ENCODE measurements around the gene SEMA4A.
A peak's percentile ranks its signal among the peaks of the same experiment; 100 is the strongest.
"Not testable (repeated sequence)": the region's sequence is repeated elsewhere in the genome, so short reads cannot be mapped to it uniquely, and the experiment has no call there.

The SEMA4A gene

GRCh38 chr1:156119503-156120209 lies 33.7 kb upstream of the SEMA4A start:
- no peak for DNase-seq

DNA sequence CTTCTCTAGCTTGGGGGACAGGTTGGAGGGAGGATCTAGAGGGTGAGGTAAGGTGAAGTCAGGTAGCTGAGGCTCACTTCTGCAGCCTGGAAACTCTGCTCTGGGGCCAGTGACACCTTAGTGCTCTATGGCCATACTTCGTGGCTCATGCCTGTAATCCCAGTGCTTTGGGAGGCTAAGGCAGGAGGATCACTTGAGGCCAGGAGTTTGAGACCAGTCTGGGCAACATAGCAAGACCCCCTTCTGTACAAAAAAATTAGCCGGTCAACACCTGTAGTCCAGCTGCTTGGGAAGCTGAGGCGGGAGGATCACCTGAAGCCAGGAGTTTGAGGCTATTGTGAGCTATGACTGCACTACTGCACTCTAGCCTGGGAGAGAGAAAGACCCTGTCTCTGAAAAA lies 33.1 kb upstream of the SEMA4A start:
- no peak for DNase-seq

DNA sequence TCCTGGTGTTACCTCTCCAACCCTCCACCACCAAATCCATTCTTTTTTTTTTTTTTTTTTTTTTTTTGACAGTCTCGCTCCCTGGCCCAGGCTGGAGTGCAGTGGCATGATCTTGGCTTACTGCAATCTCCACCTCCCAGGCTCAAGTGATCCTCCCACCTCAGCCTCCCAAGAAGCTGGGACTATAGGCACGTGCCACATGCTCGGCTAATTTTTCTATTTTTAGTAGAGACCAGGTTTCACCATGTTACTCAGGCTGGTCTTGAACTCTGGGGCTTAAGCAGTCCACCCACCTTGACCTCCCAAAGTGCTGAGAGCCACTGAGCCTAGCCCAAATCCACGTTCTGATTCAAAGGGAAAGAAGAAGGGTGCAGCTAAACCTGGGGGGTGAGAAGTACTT lies 32.4 kb upstream of the SEMA4A start:
- DNase-seq = not testable (repeated sequence)

DNA sequence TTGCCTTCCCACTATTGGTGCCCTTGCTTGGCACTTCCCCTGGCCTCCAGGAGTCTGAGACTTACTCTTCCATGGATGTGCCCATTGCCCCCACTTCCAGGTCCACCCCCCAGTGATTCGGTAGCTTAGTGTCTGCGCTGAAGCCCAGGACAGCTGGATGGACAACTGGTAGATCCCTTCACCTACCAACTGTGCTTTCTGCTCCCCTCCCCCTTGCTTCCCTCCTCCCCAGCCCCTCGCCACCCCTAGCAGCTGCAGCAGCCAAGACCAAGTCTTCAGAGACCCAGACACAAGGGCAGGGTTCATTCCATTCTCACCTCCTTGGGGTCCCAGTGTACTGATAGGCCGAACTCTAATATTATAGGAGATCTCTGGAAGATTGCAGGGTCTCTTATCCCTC lies 31.9 kb upstream of the SEMA4A start:
- DNase-seq = no peak

DNA sequence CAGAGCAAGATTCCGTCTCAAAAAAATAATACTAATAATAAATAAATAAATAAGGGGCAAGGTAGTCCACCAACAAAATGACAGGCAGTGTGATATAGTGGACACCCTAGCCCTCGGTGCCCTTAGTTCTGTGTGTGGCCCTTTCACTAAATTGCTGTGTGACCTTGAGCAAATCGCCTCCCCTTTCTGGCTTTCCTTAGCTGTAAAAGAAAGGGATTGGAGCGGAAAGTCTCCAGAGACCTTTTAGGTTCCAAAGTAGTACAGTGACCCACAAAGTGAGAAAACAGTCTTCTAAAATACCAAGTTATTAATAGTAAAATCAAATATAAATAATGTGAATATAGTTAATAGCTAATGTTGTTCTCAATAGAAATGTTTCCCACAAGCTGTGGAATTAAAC lies 31.3 kb upstream of the SEMA4A start:
- no peak for DNase-seq

GRCh38 chr1:156122519-156123355 lies 30.6 kb upstream of the SEMA4A start:
- peak; percentile 54 for DNase-seq

DNA sequence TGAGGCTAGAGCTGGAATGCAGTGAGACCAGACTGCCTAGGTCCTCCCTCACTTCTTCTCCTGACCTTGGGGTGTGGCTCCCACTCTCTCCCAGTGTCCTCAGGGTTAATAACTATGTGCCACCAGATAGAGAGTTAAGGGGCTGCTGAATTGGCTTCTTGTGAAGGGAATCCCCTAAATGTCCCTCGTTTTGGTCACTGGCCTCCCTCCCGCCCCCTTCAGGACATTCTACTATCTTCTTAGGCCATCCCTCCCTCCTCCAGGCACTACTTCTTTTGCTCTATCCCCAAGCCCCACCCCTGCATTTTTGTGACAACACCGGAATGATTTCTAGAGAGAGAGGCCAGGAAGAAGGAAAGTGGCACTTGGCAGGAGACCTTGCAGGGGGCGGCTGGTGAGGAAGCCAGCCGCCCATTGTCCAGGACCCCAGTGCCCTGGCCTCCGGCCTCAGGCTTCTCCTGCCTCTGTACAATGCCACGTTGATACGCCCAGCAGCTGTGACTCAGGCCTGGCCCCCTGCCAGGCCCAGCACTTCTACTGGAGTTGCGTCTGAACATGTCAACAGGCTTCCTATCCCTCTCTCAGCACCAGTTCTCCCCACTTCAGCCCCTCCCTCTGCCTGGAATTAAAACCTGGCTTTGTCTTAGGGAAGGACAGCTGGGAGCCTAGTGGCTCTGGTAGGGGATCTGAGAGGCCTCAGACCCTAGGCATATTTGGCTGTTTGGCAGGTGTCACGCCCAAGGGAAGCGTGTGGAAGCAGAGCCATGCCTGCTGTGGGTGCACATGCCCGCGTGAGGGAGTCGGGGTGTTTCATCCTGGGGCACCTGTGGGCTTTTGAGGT lies 29.8 kb upstream of the SEMA4A start:
- peak; percentile 94 for DNase-seq

DNA sequence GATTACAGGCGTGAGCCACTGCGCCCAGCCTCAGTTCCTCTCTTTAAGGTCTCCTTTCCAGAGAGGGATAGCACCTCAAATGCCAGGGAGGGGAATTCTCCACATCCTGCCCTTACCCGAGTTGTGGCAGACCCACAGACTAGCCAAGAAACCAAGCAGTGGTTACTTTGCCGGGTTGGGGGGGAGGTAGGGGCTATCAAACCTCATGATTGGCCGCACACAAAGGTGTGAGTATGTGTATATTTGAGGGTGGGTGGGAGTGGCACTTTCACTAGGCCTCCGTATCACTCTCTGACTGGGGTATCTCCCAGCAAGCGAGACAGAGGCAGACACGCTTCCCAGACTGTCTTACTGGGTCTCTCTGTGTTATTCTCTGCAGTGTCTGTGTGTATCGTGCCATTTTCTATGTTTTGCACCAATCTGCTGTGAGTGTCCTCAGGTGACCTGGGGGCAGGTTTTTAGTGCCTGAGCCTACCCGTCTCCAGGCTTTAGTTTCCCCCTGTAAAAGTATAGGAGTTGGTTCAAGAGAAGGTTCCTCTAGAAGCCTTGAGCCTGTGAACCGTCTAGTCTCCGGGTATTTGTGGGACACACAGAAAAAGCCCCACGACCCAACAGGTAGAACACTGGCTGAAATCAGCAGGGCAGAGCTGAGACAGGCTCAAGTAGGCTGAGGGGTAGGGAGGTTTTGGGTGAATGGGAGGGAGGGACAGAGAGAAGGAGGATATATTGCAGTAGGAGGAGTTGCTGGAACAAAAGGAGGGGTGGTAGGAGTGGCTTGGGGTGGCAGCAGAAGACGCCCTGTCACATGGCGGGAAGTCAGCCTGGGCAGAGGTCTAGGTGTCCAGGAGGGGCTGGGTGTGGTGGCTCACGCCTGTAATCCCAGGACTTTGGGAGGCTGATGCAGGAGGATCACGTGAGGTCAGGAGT lies 28.6 kb upstream of the SEMA4A start:
- DNase-seq = no peak

DNA sequence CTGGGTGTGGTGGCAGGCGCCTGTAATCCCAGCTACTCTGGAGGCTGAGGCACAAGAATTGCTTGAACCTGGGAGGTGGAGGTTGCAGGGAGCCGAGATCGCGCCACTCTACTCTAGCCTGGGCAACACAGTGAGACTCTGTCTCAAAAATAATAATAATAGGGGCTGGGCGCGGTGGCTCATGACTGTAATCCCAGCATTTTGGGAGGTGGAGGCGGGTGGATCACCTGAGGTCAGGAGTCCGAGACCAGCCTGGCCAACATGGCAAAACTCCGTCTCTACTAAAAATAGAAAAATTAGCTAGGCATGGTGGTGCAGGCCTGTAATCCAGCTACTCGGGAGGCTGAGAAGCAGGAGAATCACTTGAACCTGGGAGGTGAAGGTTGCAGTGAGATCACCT lies 27.8 kb upstream of the SEMA4A start:
- DNase-seq = not testable (repeated sequence)

- DNase-seq = no peak
Measured at GRCh38 chr1:156126043-156126629, 27.2 kb upstream of the SEMA4A start.

GRCh38 chr1:156126630-156127534 lies 26.5 kb upstream of the SEMA4A start:
- DNase-seq = no peak

- DNase-seq = no peak
Measured at GRCh38 chr1:156128308-156128653, 25.1 kb upstream of the SEMA4A start.

DNA sequence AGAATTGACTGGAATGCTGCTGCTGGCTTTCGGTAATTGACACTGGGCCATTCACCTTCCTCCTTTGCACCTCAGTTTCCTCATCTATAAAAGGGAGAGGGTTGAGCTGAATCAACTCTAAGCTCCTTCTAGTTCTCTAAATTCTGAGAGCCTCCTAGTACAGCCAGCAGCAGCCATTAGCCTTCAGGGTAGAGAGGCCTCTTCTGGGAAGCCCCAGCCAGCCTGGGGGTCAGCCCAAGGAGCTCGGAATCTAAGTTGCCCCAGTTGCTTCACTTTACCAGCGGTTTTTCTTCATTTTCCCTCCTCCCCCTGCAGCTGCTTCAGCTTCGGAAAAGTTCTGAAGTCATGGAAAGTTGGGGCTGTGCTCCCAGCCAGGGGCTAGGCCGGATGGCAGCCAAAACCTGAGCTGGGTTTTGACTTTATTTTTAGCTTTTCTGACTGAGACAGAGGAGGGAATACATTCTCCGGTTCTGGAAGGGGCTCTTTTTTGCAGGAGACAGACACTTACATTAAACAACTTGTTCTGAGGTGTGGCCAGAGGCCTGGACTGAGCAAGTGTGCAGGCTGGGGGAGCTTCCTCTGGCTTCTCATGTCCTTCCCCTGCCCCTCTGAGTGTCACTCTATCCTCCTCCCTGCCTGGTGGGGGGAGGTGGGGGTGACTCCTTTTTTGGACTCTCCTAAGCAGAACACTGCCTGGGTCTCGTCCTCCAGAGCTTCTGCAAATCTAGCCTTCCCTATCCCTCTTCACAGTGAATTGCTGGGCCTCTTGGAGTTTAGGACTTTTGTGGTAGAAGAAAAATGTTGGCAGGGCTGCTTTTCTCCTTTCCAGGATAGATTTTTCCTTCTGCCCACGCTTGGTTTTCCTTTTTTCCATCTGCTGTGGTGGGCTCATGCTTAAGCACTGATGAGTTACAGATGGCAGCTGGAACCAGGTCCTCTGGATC lies 24.5 kb upstream of the SEMA4A start:
- DNase-seq = no peak

- peak; percentile 53 for DNase-seq
Measured at GRCh38 chr1:156129687-156130577, 23.5 kb upstream of the SEMA4A start.

DNA sequence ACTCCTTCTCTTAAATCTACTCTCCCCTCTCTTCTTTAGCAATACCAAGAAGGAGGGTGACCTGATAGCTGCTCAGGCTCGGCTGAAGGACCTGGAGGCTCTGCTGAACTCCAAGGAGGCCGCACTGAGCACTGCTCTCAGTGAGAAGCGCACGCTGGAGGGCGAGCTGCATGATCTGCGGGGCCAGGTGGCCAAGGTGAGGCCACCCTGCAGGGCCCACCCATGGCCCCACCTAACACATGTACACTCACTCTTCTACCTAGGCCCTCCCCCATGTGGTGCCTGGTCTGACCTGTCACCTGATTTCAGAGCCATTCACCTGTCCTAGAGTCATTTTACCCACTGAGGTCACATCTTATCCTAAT lies 22.8 kb upstream of the SEMA4A start:
- DNase-seq = no peak

- no peak for DNase-seq
Measured at GRCh38 chr1:156134716-156135435, 18.5 kb upstream of the SEMA4A start.

DNA sequence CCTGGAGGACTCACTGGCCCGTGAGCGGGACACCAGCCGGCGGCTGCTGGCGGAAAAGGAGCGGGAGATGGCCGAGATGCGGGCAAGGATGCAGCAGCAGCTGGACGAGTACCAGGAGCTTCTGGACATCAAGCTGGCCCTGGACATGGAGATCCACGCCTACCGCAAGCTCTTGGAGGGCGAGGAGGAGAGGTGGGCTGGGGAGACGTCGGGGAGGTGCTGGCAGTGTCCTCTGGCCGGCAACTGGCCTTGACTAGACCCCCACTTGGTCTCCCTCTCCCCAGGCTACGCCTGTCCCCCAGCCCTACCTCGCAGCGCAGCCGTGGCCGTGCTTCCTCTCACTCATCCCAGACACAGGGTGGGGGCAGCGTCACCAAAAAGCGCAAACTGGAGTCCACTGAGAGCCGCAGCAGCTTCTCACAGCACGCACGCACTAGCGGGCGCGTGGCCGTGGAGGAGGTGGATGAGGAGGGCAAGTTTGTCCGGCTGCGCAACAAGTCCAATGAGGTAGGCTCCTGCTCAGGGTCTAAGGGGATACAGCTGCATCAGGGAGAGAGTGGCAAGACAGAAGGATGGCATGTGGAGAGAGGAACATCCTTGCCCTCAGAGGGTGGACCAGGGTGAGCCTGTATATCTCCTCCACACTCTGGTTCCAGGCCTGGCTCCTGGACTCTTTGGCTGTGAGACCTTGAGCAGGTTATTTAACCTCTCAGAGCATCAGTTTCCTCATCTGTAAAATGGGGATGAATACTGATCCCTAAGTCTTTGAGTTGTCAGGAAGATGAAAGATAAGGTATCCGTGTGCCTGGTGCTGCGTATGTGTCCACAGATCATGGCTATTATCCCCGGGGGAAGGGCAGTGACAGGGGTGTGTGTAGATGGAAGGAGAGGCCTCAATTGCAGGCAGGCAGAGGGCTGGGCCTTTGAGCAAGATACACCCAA lies 17.2 kb upstream of the SEMA4A start:
- no peak for DNase-seq
